Activated effector memory CD4-positive, alpha-beta T cell treated with Interleukin-2 at 50 U/mL for 16 hours (primary cell): Measurements from ENCODE around the gene FBXW9.
"Not testable (repeated sequence)": the region's sequence is repeated elsewhere in the genome, so short reads cannot be mapped to it uniquely, and the experiment has no call there.

Experiments used
- DNase-seq: peaks from one replicate; pipeline ENCODE4 v3.0.0-alpha.2; 2020

The FBXW9 gene

GRCh38 chr19:12715102-12715501 lies 18.7 kb upstream of the FBXW9 start:
- DNase-seq = no peak

GRCh38 chr19:12713304-12713703 lies 16.9 kb upstream of the FBXW9 start:
- not testable (repeated sequence) for DNase-seq

- not testable (repeated sequence) for DNase-seq
Measured at GRCh38 chr19:12712077-12712476, 15.6 kb upstream of the FBXW9 start.

GRCh38 chr19:12711187-12711586 lies 14.8 kb upstream of the FBXW9 start:
- DNase-seq = no peak

- no peak for DNase-seq
Measured at GRCh38 chr19:12708641-12709040, 12.2 kb upstream of the FBXW9 start.

- no peak for DNase-seq
Measured at GRCh38 chr19:12706332-12706718, 9.9 kb upstream of the FBXW9 start.

- no peak for DNase-seq
Measured at GRCh38 chr19:12705654-12706331, 9.4 kb upstream of the FBXW9 start.

GRCh38 chr19:12705169-12705568 lies 8.7 kb upstream of the FBXW9 start:
- no peak for DNase-seq

- DNase-seq = no peak
Measured at GRCh38 chr19:12703046-12703445, 6.6 kb upstream of the FBXW9 start.

GRCh38 chr19:12701596-12702282 lies 5.3 kb upstream of the FBXW9 start:
- DNase-seq = no peak

- no peak for DNase-seq
Measured at GRCh38 chr19:12698138-12698537, 1.7 kb upstream of the FBXW9 start.

GRCh38 chr19:12697425-12697824 lies 994 bp upstream of the FBXW9 start:
- DNase-seq = not testable (repeated sequence)

GRCh38 chr19:12695997-12696365 lies 450 bp downstream of the FBXW9 start:
- no peak for DNase-seq

GRCh38 chr19:12695514-12695913 lies 917 bp downstream of the FBXW9 start:
- no peak for DNase-seq

GRCh38 chr19:12695096-12695495 lies 1.3 kb downstream of the FBXW9 start:
- no peak for DNase-seq

GRCh38 chr19:12694641-12695040 lies 1.8 kb downstream of the FBXW9 start:
- DNase-seq = no peak

GRCh38 chr19:12692960-12693359 lies 3.5 kb downstream of the FBXW9 start:
- no peak for DNase-seq

GRCh38 chr19:12689581-12690216 lies 6.7 kb downstream of the FBXW9 start:
- no peak for DNase-seq

GRCh38 chr19:12689012-12689411 lies 7.4 kb downstream of the FBXW9 start:
- DNase-seq = no peak

- DNase-seq = no peak
Measured at GRCh38 chr19:12687496-12688196, 8.8 kb downstream of the FBXW9 start, which contains the start of gene GNG14. Gene GNG14, plus strand, starts transcription at chr19:12687998. Its CDS starts 51 bp downstream, at chr19:12688049.

- DNase-seq = no peak
Measured at GRCh38 chr19:12685831-12686230, 10.6 kb downstream of the FBXW9 start.

- peak; percentile 83 for DNase-seq
Measured at GRCh38 chr19:12681074-12681987, 15.1 kb downstream of the FBXW9 start, which contains the start of gene DHPS. Gene DHPS, minus strand, starts transcription at chr19:12681880. Its CDS starts 114 bp downstream, at chr19:12681766.
